HepG2 (cell line): ENCODE data around the gene G6PC3. TPM values are rescaled to one million over a fixed set of nuclear protein-coding genes. Genes with fewer than 3 reads are reported as not detected.

Experiments used
- ATF7 ChIP-seq, 2 experiments: fragments of 450-650 bp in 1 of 2; sonication (generic) in 1 of 2; formaldehyde crosslinking in 1 of 2; IDR thresholded peaks; 2 replicates each; pipeline versions ENCODE4 v1.4.0 to v1.6.1; 2016 to 2020; ENCODE audit warnings: antibody characterized with exemption in 1 of 2, mild to moderate bottlenecking in 1 of 2, missing genetic modification reagents in 1 of 2
- EED ChIP-seq: sonication (generic); formaldehyde crosslinking; IDR thresholded peaks from 2 replicates; pipeline ENCODE4 v1.5.0; 2020; ENCODE audit warnings: mild to moderate bottlenecking, missing genetic modification reagents
- HNRNPL ChIP-seq: fragments of 200-400 bp; formaldehyde crosslinking; IDR thresholded peaks from 2 replicates; pipeline ENCODE4 v1.6.1; 2017; ENCODE audit warnings: mild to moderate bottlenecking, low read depth, low read length
- IKZF4 ChIP-seq: sonication (generic); formaldehyde crosslinking; IDR thresholded peaks from 2 replicates; pipeline ENCODE4 v1.5.1; 2020; ENCODE audit warnings: borderline replicate concordance, mild to moderate bottlenecking, low read depth, missing genetic modification reagents; ENCODE audit errors: not compliant biosample characterization
- RAD51 ChIP-seq: fragments of 450-650 bp; IDR thresholded peaks from 2 replicates; pipeline ENCODE4 v1.6.1; 2016; ENCODE audit warnings: borderline replicate concordance
- RBM22 ChIP-seq: fragments of 200-400 bp; formaldehyde crosslinking; optimal IDR thresholded peaks from 2 replicates; pipeline ENCODE3; 2017; ENCODE audit warnings: mild to moderate bottlenecking, low read length, moderate library complexity
- SNAI1 ChIP-seq: sonication (generic); formaldehyde crosslinking; IDR thresholded peaks from 2 replicates; pipeline ENCODE4 v1.5.0; 2020; ENCODE audit warnings: mild to moderate bottlenecking, missing genetic modification reagents, borderline replicate concordance
- ZNF430 ChIP-seq: sonication (generic); formaldehyde crosslinking; IDR thresholded peaks from 2 replicates; pipeline ENCODE4 v1.9.0; 2021; ENCODE audit warnings: mild to moderate bottlenecking, missing genetic modification reagents
- ZNF484 ChIP-seq: sonication (generic); formaldehyde crosslinking; IDR thresholded peaks from 2 replicates; pipeline ENCODE4 v1.5.1; 2020; ENCODE audit warnings: mild to moderate bottlenecking, low read depth, missing genetic modification reagents, borderline replicate concordance
- ZNF660 ChIP-seq: sonication (generic); formaldehyde crosslinking; IDR thresholded peaks from 2 replicates; pipeline ENCODE4 v1.5.1; 2020; ENCODE audit warnings: mild to moderate bottlenecking, low read depth, missing genetic modification reagents, borderline replicate concordance
- ZNF768 ChIP-seq: sonication (generic); formaldehyde crosslinking; IDR thresholded peaks from 2 replicates; pipeline ENCODE4 v1.4.0; 2020; ENCODE audit warnings: missing genetic modification reagents
- ZSCAN25 ChIP-seq: sonication (generic); formaldehyde crosslinking; IDR thresholded peaks from 2 replicates; pipeline ENCODE4 v1.8.0; 2022; ENCODE audit warnings: mild to moderate bottlenecking, missing genetic modification reagents
- polyA plus RNA-seq, 8 experiments: library from polyadenylated mRNA; depleted of rRNA in 3 of 8; stranded (reverse) in 7 of 8; unstranded in 1 of 8; fragments of >200 nt; fragmentation: Illumina TruSeq in 4 of 8; extraction: Trizol in 4 of 8; gene quantifications; 2 replicates each; pipeline versions ENCODE4 v1.2.1 to v1.2.3, GENCODE V29; 2011 to 2016; ENCODE audit warnings: low read depth in 4 of 8, missing spikeins in 1 of 8, mixed read lengths in 1 of 8; ENCODE audit not compliant: insufficient read depth in 1 of 8
- total RNA-seq, 5 experiments: library from RNA; depleted of rRNA; stranded (reverse); fragments of >200 nt; fragmentation: Illumina TruSeq; extraction: Trizol; gene quantifications; 2 replicates each; pipeline ENCODE4 v1.2.3, GENCODE V29; 2016; ENCODE audit warnings: low read depth in 1 of 5
- TF ChIP-seq, protein P1 (sequence below): sonication (generic); formaldehyde crosslinking; IDR thresholded peaks from 2 replicates; pipeline ENCODE4 v1.5.0; 2020; ENCODE audit warnings: mild to moderate bottlenecking, low read depth, missing genetic modification reagents, borderline replicate concordance
- TF ChIP-seq, protein P2 (sequence below): sonication (generic); formaldehyde crosslinking; IDR thresholded peaks from 2 replicates; pipeline ENCODE4 v1.8.1; 2023; ENCODE audit warnings: mild to moderate bottlenecking, missing genetic modification reagents
- TF ChIP-seq, protein P3 (sequence below): sonication (generic); formaldehyde crosslinking; IDR thresholded peaks from 2 replicates; pipeline ENCODE4 v1.5.0; 2020; ENCODE audit warnings: mild to moderate bottlenecking, missing genetic modification reagents, moderate library complexity
- TF ChIP-seq, protein P4 (sequence below): sonication (generic); formaldehyde crosslinking; IDR thresholded peaks from 2 replicates; pipeline ENCODE4 v1.4.0; 2020; ENCODE audit warnings: mild to moderate bottlenecking, missing genetic modification reagents

The G6PC3 gene
- total and polyA plus RNA-seq, 2 of the 13 experiments (the other 11 are each of a cell fraction or from before 2014, with no cell fraction given) = 38.5 to 75.8 TPM

DNA sequence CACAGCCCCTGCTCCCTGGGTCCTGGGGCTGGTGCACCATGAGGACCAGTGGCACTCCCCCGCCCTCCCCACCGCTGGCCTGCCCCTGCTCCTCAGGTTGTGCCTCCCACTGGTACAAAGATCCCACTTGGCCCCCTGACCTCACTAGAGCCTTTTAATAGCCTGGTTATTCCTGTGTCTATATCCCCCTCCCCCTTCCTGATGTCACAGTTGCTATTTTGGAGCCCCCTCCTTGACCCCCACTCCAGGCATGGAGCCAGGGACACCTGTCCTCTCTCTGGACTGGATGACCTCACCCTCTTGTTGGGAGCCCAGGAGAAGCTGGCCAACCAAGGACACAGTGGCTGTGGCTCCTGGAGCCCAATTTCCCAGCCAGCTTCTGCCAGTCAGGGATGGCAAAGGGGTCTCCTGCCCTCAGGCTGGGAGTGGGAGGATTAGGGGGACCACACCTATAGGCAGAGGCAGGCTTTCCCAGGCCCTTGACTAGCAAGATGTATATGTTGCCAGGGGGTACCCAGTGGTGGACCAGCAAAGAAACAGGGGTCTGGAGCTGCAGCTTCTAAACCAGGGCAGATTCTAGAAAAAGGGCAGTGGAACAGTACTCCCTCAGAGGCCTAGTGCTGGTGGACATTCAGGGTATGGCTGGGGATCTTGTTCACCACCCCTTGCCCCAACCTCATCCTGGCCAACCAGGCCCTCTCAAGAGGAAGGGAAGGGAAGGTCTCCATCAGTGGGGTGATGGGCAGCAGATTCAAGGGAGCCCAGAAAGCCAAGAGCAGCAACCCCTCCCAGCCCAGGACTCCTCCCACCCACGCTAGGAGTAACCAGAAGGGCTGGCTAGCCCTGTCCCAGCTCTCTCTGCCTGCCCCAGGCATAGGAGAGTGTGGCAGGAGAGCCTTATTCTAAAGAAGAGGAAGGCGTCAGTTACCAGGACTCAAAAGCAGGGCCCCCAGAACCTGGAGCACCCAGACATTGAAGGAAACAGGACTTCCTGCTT is 42.0 kb downstream of the G6PC3 start (continued):
- TF ChIP-seq ZNF430 (CRISPR knock-in tag) = no peak
- TF ChIP-seq EED (CRISPR knock-in tag) = peak; percentile 44; the same call in 1 of the 2 replicates
- TF ChIP-seq SNAI1 = no peak
- no peak for TF ChIP-seq RAD51
- no peak for TF ChIP-seq ATF7 (IDR thresholded peaks at IDR 0.05)
- TF ChIP-seq ATF7 (CRISPR knock-in tag; IDR thresholded peaks at IDR 0.05) = peak; percentile 78; the same call in 1 of the 2 replicates
- TF ChIP-seq, protein P1, sequence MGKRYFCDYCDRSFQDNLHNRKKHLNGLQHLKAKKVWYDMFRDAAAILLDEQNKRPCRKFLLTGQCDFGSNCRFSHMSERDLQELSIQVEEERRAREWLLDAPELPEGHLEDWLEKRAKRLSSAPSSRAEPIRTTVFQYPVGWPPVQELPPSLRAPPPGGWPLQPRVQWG (CRISPR knock-in tag) = no peak
- TF ChIP-seq ZNF484 = no peak
- TF ChIP-seq IKZF4 (CRISPR knock-in tag) = no peak
- TF ChIP-seq, protein P2, sequence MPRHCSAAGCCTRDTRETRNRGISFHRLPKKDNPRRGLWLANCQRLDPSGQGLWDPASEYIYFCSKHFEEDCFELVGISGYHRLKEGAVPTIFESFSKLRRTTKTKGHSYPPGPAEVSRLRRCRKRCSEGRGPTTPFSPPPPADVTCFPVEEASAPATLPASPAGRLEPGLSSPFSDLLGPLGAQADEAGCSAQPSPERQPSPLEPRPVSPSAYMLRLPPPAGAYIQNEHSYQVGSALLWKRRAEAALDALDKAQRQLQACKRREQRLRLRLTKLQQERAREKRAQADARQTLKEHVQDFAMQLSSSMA (CRISPR knock-in tag) = no peak
- no peak for TF ChIP-seq RBM22
- TF ChIP-seq ZSCAN25 (CRISPR knock-in tag) = no peak
- no peak for TF ChIP-seq HNRNPL
- TF ChIP-seq, protein P3, sequence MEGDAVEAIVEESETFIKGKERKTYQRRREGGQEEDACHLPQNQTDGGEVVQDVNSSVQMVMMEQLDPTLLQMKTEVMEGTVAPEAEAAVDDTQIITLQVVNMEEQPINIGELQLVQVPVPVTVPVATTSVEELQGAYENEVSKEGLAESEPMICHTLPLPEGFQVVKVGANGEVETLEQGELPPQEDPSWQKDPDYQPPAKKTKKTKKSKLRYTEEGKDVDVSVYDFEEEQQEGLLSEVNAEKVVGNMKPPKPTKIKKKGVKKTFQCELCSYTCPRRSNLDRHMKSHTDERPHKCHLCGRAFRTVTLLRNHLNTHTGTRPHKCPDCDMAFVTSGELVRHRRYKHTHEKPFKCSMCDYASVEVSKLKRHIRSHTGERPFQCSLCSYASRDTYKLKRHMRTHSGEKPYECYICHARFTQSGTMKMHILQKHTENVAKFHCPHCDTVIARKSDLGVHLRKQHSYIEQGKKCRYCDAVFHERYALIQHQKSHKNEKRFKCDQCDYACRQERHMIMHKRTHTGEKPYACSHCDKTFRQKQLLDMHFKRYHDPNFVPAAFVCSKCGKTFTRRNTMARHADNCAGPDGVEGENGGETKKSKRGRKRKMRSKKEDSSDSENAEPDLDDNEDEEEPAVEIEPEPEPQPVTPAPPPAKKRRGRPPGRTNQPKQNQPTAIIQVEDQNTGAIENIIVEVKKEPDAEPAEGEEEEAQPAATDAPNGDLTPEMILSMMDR = 0 out of 2 replicates have a peak, but pooled peaks have one; percentile 9
- TF ChIP-seq, protein P4, sequence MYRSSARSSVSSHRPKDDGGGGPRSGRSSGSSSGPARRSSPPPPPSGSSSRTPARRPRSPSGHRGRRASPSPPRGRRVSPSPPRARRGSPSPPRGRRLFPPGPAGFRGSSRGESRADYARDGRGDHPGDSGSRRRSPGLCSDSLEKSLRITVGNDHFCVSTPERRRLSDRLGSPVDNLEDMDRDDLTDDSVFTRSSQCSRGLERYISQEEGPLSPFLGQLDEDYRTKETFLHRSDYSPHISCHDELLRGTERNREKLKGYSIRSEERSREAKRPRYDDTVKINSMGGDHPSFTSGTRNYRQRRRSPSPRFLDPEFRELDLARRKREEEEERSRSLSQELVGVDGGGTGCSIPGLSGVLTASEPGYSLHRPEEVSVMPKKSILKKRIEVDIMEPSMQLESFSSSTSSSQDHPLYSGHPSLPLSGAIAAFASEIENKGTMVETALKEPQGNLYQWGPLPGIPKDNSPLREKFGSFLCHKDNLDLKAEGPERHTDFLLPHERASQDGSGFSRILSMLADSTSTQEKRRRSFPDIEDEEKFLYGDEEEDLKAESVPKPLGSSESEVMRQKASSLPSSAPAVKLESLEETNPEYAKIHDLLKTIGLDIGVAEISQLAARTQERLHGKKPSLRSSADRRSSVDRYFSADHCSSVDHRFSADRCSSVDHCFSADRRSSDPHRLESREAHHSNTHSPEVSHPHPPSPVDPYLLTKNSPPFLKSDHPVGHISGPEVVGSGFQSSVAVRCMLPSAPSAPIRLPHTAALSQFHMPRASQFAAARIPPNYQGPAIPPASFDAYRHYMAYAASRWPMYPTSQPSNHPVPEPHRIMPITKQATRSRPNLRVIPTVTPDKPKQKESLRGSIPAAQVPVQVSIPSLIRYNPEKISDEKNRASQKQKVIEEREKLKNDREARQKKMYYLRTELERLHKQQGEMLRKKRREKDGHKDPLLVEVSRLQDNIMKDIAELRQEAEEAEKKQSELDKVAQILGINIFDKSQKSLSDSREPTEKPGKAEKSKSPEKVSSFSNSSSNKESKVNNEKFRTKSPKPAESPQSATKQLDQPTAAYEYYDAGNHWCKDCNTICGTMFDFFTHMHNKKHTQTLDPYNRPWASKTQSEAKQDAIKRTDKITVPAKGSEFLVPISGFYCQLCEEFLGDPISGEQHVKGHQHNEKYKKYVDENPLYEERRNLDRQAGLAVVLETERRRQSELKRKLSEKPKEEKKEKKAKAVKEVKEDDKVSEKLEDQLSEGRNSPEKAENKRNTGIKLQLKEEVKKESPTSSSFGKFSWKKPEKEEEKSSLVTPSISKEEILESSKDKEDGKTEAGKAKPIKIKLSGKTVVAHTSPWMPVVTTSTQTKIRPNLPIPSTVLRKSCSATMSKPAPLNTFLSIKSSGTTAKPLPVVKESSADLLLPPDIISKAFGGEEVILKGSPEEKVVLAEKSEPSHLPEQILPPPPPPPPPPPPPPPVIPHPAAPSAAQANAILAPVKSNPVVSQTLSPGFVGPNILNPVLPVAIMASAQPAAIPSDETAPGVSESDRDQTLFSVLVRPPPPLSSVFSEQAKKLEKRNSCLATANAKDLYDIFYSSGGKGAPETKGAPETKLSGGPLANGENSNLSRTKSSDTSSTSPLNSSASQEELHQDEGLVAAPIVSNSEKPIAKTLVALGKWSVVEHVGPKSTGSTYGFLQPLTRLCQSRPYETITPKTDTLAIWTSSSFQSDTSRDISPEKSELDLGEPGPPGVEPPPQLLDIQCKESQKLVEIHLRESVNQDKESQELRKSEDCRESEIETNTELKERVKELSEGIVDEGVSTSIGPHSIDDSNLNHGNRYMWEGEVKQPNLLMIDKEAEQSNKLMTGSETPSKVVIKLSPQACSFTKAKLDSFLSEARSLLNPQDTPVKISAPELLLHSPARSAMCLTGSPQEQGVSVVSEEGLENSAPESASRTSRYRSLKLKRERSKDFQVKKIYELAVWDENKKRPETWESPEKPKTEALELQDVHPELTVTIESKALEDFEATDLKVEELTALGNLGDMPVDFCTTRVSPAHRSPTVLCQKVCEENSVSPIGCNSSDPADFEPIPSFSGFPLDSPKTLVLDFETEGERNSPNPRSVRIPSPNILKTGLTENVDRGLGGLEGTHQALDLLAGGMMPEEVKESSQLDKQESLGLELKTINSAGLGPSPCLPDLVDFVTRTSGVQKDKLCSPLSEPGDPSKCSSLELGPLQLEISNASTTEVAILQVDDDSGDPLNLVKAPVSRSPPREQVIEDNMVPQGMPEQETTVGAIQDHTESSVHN (CRISPR knock-in tag) = no peak; the same call in 1 of the 2 replicates
- TF ChIP-seq ZNF768 (CRISPR knock-in tag) = no peak
- no peak for TF ChIP-seq ZNF660
